NCI-H774 (cell line): ENCODE measurements around the gene DCP1B.

Experiments used
- DNase-seq: peaks from one replicate; lab custom pipeline; 2025; lab: John Stamatoyannopoulos, UW

DCP1B gene

GRCh38 chr12:2017546-2018337 lies 13.5 kb upstream of the DCP1B start:
- no peak for DNase-seq

GRCh38 chr12:2016862-2017545 lies 12.7 kb upstream of the DCP1B start:
- no peak for DNase-seq

GRCh38 chr12:2014231-2014630 lies 10.0 kb upstream of the DCP1B start:
- no peak for DNase-seq

GRCh38 chr12:2013527-2014223 lies 9.4 kb upstream of the DCP1B start:
- peak; percentile 21 for DNase-seq

GRCh38 chr12:2013086-2013485 lies 8.8 kb upstream of the DCP1B start:
- no peak for DNase-seq

- peak; percentile 72 for DNase-seq
Measured at GRCh38 chr12:2011643-2012607, 7.7 kb upstream of the DCP1B start.

GRCh38 chr12:2009623-2010022 lies 5.4 kb upstream of the DCP1B start:
- peak; percentile 12 for DNase-seq

GRCh38 chr12:2008677-2009076 lies 4.4 kb upstream of the DCP1B start:
- DNase-seq: no peak

GRCh38 chr12:2003676-2004112 lies 563 bp downstream of the DCP1B start:
- DNase-seq: no peak

GRCh38 chr12:1995205-1995896 lies 8.9 kb downstream of the DCP1B start:
- no peak for DNase-seq

GRCh38 chr12:1994429-1995143 lies 9.7 kb downstream of the DCP1B start:
- no peak for DNase-seq

- no peak for DNase-seq
Measured at GRCh38 chr12:1993871-1994371, 10.3 kb downstream of the DCP1B start.

- DNase-seq: no peak
Measured at GRCh38 chr12:1993341-1993740, 10.9 kb downstream of the DCP1B start.

- no peak for DNase-seq
Measured at GRCh38 chr12:1992732-1993131, 11.5 kb downstream of the DCP1B start.

- DNase-seq: no peak
Measured at GRCh38 chr12:1989111-1989510, 15.1 kb downstream of the DCP1B start.

- DNase-seq: no peak
Measured at GRCh38 chr12:1984759-1985158, 19.5 kb downstream of the DCP1B start.

- no peak for DNase-seq
Measured at GRCh38 chr12:1980282-1980681, 24.0 kb downstream of the DCP1B start.

- no peak for DNase-seq
Measured at GRCh38 chr12:1978078-1978862, 26.0 kb downstream of the DCP1B start.

GRCh38 chr12:1977588-1977987 lies 26.7 kb downstream of the DCP1B start:
- no peak for DNase-seq
